ENCODE results near the gene UQCRC1.

UQCRC1 gene

GRCh38 chr3:48600711-48601621 is 8.5 kb downstream of the UQCRC1 start:
- TF ChIP-seq MAX (IDR thresholded peaks at IDR 0.05), result no peak
- TF ChIP-seq, protein P1, sequence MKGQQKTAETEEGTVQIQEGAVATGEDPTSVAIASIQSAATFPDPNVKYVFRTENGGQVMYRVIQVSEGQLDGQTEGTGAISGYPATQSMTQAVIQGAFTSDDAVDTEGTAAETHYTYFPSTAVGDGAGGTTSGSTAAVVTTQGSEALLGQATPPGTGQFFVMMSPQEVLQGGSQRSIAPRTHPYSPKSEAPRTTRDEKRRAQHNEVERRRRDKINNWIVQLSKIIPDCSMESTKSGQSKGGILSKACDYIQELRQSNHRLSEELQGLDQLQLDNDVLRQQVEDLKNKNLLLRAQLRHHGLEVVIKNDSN (IDR thresholded peaks at IDR 0.05), result no peak
- no peak for TF ChIP-seq NFIC (IDR thresholded peaks at IDR 0.05)
- TF ChIP-seq ZBTB7A (IDR thresholded peaks at IDR 0.05; ENCODE audit: low read depth), result no peak
- no peak for TF ChIP-seq TCF12 (IDR thresholded peaks at IDR 0.05; ENCODE audit: low read depth)
- TF ChIP-seq CEBPB (IDR thresholded peaks at IDR 0.05), result no peak
- TF ChIP-seq EGR1 (IDR thresholded peaks at IDR 0.05), result no peak
- no peak for TF ChIP-seq TEAD4 (IDR thresholded peaks at IDR 0.05)
- TF ChIP-seq FOXM1 (IDR thresholded peaks at IDR 0.05; ENCODE audit: borderline replicate concordance, low read depth), result no peak
- TF ChIP-seq RAD21 (IDR thresholded peaks at IDR 0.05; ENCODE audit: low read depth), result no peak
- no peak for TF ChIP-seq TAF1 (IDR thresholded peaks at IDR 0.05; ENCODE audit: low read depth)
- TF ChIP-seq REST (IDR thresholded peaks at IDR 0.05; ENCODE audit: low read depth), result no peak
- TF ChIP-seq EP300 (IDR thresholded peaks at IDR 0.05; ENCODE audit: borderline replicate concordance), result no peak
- no peak for TF ChIP-seq YY1 (IDR thresholded peaks at IDR 0.05; ENCODE audit: low read depth)
- no peak for TF ChIP-seq CREB1 (IDR thresholded peaks at IDR 0.05; ENCODE audit: low read depth)

GRCh38 chr3:48599509-48600285 is 9.7 kb downstream of the UQCRC1 start:
- no peak for TF ChIP-seq CREB1 (IDR thresholded peaks at IDR 0.05; ENCODE audit: low read depth)
- TF ChIP-seq, protein P1 (IDR thresholded peaks at IDR 0.05), result no peak
- TF ChIP-seq TCF12 (IDR thresholded peaks at IDR 0.05; ENCODE audit: low read depth), result no peak
- TF ChIP-seq REST (IDR thresholded peaks at IDR 0.05; ENCODE audit: low read depth), result no peak
- TF ChIP-seq YY1 (IDR thresholded peaks at IDR 0.05; ENCODE audit: low read depth), result no peak
- no peak for TF ChIP-seq TEAD4 (IDR thresholded peaks at IDR 0.05)
- TF ChIP-seq MAX (IDR thresholded peaks at IDR 0.05), result no peak
- TF ChIP-seq NFIC (IDR thresholded peaks at IDR 0.05), result no peak
- TF ChIP-seq TAF1 (IDR thresholded peaks at IDR 0.05; ENCODE audit: low read depth), result no peak
- no peak for TF ChIP-seq CEBPB (IDR thresholded peaks at IDR 0.05)
- TF ChIP-seq FOXM1 (IDR thresholded peaks at IDR 0.05; ENCODE audit: borderline replicate concordance, low read depth), result no peak
- no peak for TF ChIP-seq EP300 (IDR thresholded peaks at IDR 0.05; ENCODE audit: borderline replicate concordance)

- no peak for TF ChIP-seq MAX (IDR thresholded peaks at IDR 0.05)
- no peak for TF ChIP-seq ZBTB7A (IDR thresholded peaks at IDR 0.05; ENCODE audit: low read depth)
Measured at GRCh38 chr3:48599077-48599501, 10.4 kb downstream of the UQCRC1 start.

GRCh38 chr3:48598323-48599076 is 10.9 kb downstream of the UQCRC1 start:
- no peak for TF ChIP-seq NFIC (IDR thresholded peaks at IDR 0.05)
- no peak for TF ChIP-seq EP300 (IDR thresholded peaks at IDR 0.05; ENCODE audit: borderline replicate concordance)
- no peak for TF ChIP-seq FOXM1 (IDR thresholded peaks at IDR 0.05; ENCODE audit: borderline replicate concordance, low read depth)
- no peak for TF ChIP-seq TCF12 (IDR thresholded peaks at IDR 0.05; ENCODE audit: low read depth)
- TF ChIP-seq MAX (IDR thresholded peaks at IDR 0.05), result no peak
- no peak for TF ChIP-seq TEAD4 (IDR thresholded peaks at IDR 0.05)
- no peak for TF ChIP-seq TAF1 (IDR thresholded peaks at IDR 0.05; ENCODE audit: low read depth)
- TF ChIP-seq REST (IDR thresholded peaks at IDR 0.05; ENCODE audit: low read depth), result no peak
- no peak for TF ChIP-seq YY1 (IDR thresholded peaks at IDR 0.05; ENCODE audit: low read depth)

Measured in Ishikawa (cell line).